ENCODE results near the gene HTRA1.

Gene HTRA1

GRCh38 chr10:122503012-122503411 is 41.7 kb downstream of the HTRA1 start:
- TF ChIP-seq EZH2phosphoT487 (conservative IDR thresholded peaks at IDR 0.05; ENCODE audit: low read length): no peak
- TF ChIP-seq CTCF (IDR thresholded peaks at IDR 0.05; ENCODE audit: insufficient read depth, low read length, poor library complexity, severe bottlenecking): no peak
- no peaks in the 10 kb centered on the region for H3F3A ChIP-seq (ENCODE audit: insufficient read depth)
- H3K9me2 ChIP-seq (replicated peaks; ENCODE audit: insufficient read depth, low read length): no peaks in the 10 kb centered on the region
- H3K27me3 ChIP-seq (ENCODE audit: low read length): no peaks in the 10 kb centered on the region
- no peaks in the 10 kb centered on the region for H3K79me2 ChIP-seq (ENCODE audit: insufficient read depth, low read length)
- no peak overlapping the region for H3K4me2 ChIP-seq (ENCODE audit: low read depth, low read length, poor library complexity, severe bottlenecking)
- H3K27ac ChIP-seq (ENCODE audit: low read depth, low read length): no peak overlapping the region
- H3K36me3 ChIP-seq (ENCODE audit: low read length): no peaks in the 10 kb centered on the region
- H3K9ac ChIP-seq (ENCODE audit: low read length): no peak overlapping the region
- H3K4me3 ChIP-seq (ENCODE audit: insufficient read depth, low read length, poor library complexity, severe bottlenecking): no peak overlapping the region
- H4K20me1 ChIP-seq (ENCODE audit: low read depth, low read length): no peaks in the 10 kb centered on the region
- no peak overlapping the region for H2AFZ ChIP-seq (ENCODE audit: low read depth, low read length, severe bottlenecking)
- H3K9me3 ChIP-seq (ENCODE audit: insufficient read depth, low read length): no peaks in the 10 kb centered on the region

- no peaks in the 10 kb centered on the region for H4K20me1 ChIP-seq (ENCODE audit: low read depth, low read length)
- no peak overlapping the region for H3K4me2 ChIP-seq (ENCODE audit: low read depth, low read length, poor library complexity, severe bottlenecking)
- no peaks in the 10 kb centered on the region for H3K36me3 ChIP-seq (ENCODE audit: low read length)
- no peak overlapping the region for H3K9ac ChIP-seq (ENCODE audit: low read length)
- H3K27me3 ChIP-seq (ENCODE audit: low read length): no peaks in the 10 kb centered on the region
- no peak overlapping the region for H2AFZ ChIP-seq (ENCODE audit: low read depth, low read length, severe bottlenecking)
- no peak overlapping the region for H3K27ac ChIP-seq (ENCODE audit: low read depth, low read length)
- no peak overlapping the region for H3K4me3 ChIP-seq (ENCODE audit: insufficient read depth, low read length, poor library complexity, severe bottlenecking)
- no peaks in the 10 kb centered on the region for H3K9me2 ChIP-seq (replicated peaks; ENCODE audit: insufficient read depth, low read length)
- no peaks in the 10 kb centered on the region for H3F3A ChIP-seq (ENCODE audit: insufficient read depth)
- H3K9me3 ChIP-seq (ENCODE audit: insufficient read depth, low read length): no peaks in the 10 kb centered on the region
- TF ChIP-seq CTCF (IDR thresholded peaks at IDR 0.05; ENCODE audit: insufficient read depth, low read length, poor library complexity, severe bottlenecking) (no peak), EZH2phosphoT487 (conservative IDR thresholded peaks at IDR 0.05; ENCODE audit: low read length) (no peak)
- no peaks in the 10 kb centered on the region for H3K79me2 ChIP-seq (ENCODE audit: insufficient read depth, low read length)
Observed at GRCh38 chr10:122503886-122504609, 42.7 kb downstream of the HTRA1 start.

GRCh38 chr10:122504610-122504950 is 43.2 kb downstream of the HTRA1 start:
- no peak overlapping the region for H3K27ac ChIP-seq (ENCODE audit: low read depth, low read length)
- no peaks in the 10 kb centered on the region for H3K9me3 ChIP-seq (ENCODE audit: insufficient read depth, low read length)
- H3K4me2 ChIP-seq (ENCODE audit: low read depth, low read length, poor library complexity, severe bottlenecking): no peak overlapping the region
- no peaks in the 10 kb centered on the region for H3K79me2 ChIP-seq (ENCODE audit: insufficient read depth, low read length)
- H3F3A ChIP-seq (ENCODE audit: insufficient read depth): no peaks in the 10 kb centered on the region
- H3K27me3 ChIP-seq (ENCODE audit: low read length): no peaks in the 10 kb centered on the region
- no peaks in the 10 kb centered on the region for H3K9me2 ChIP-seq (replicated peaks; ENCODE audit: insufficient read depth, low read length)
- H2AFZ ChIP-seq (ENCODE audit: low read depth, low read length, severe bottlenecking): no peak overlapping the region
- no peak overlapping the region for H3K9ac ChIP-seq (ENCODE audit: low read length)
- no peak overlapping the region for H3K4me3 ChIP-seq (ENCODE audit: insufficient read depth, low read length, poor library complexity, severe bottlenecking)
- H3K36me3 ChIP-seq (ENCODE audit: low read length): no peaks in the 10 kb centered on the region
- no peaks in the 10 kb centered on the region for H4K20me1 ChIP-seq (ENCODE audit: low read depth, low read length)
- no peak for TF ChIP-seq CTCF (IDR thresholded peaks at IDR 0.05; ENCODE audit: insufficient read depth, low read length, poor library complexity, severe bottlenecking)
- no peak for TF ChIP-seq EZH2phosphoT487 (conservative IDR thresholded peaks at IDR 0.05; ENCODE audit: low read length)

Measured in SU-DHL-6 (cell line).